ENCODE measurements around the gene EMC8.

Gene EMC8

GRCh38 chr16:85799497-85800320, at the start of gene EMC8, which contains the start of gene COX4I1:
Gene EMC8, minus strand, starts transcription at chr16:85799544. Its CDS starts 249 bp downstream, at chr16:85799295.
Gene COX4I1, plus strand, starts transcription at chr16:85799695. Its CDS starts 1,511 bp downstream, at chr16:85801206.
- peak within 1 kb of the TSS; percentile 80 for H3K27ac ChIP-seq
- peaks cover 46% of the 10 kb centered on the region for H3K79me2 ChIP-seq
- H3K36me3 ChIP-seq (ENCODE audit: control insufficient read depth, insufficient read depth, low read length), result no peaks in the 10 kb centered on the region
- peak within 1 kb of the TSS; percentile 67 for H3K4me3 ChIP-seq (ENCODE audit: low read depth, low read length)
- H3K4me2 ChIP-seq (ENCODE audit: low read length), result peak within 1 kb of the TSS; percentile 87
- TF ChIP-seq, protein P1, sequence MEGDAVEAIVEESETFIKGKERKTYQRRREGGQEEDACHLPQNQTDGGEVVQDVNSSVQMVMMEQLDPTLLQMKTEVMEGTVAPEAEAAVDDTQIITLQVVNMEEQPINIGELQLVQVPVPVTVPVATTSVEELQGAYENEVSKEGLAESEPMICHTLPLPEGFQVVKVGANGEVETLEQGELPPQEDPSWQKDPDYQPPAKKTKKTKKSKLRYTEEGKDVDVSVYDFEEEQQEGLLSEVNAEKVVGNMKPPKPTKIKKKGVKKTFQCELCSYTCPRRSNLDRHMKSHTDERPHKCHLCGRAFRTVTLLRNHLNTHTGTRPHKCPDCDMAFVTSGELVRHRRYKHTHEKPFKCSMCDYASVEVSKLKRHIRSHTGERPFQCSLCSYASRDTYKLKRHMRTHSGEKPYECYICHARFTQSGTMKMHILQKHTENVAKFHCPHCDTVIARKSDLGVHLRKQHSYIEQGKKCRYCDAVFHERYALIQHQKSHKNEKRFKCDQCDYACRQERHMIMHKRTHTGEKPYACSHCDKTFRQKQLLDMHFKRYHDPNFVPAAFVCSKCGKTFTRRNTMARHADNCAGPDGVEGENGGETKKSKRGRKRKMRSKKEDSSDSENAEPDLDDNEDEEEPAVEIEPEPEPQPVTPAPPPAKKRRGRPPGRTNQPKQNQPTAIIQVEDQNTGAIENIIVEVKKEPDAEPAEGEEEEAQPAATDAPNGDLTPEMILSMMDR (IDR thresholded peaks at IDR 0.05), result no peak
- peak within 1 kb of the TSS; percentile 76 for H2AFZ ChIP-seq
- peak within 1 kb of the TSS; percentile 82 for H3K9ac ChIP-seq
- no peaks in the 10 kb centered on the region for H3K27me3 ChIP-seq (ENCODE audit: control insufficient read depth, insufficient read depth, low read length)
- no peaks in the 10 kb centered on the region for H3K9me3 ChIP-seq (ENCODE audit: control insufficient read depth, low read length)
- H3K4me1 ChIP-seq, result peaks cover 17% of the 10 kb centered on the region

DNA sequence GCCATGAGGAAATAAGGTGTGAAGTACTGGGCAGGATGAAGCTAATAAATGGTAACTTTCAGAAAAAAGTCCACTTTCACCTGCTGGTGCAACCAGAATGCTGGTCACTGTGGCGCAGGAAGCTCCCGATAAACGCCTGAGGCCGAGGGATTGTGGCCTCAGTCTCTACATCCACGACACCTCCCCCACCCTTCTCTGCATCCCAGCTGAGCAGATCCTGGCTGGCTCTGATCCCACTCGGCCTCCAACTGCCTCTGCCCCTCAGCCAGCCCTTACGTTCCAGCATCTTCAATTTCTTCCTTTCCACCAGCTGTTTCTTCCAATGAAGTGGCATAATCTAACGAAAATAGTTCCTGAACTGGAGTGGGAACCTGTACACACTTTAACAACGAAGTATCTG, 49.6 kb upstream of the EMC8 start:
- Histone ChIP-seq H3K9ac (no peak overlapping the region), H3K4me3 (ENCODE audit: low read depth, low read length) (no peak overlapping the region), H3K9me3 (ENCODE audit: control insufficient read depth, low read length) (no peaks in the 10 kb centered on the region), H2AFZ (no peak overlapping the region), H3K4me1 (peaks cover 4% of the 10 kb centered on the region), H3K79me2 (no peaks in the 10 kb centered on the region), H3K27me3 (ENCODE audit: control insufficient read depth, insufficient read depth, low read length) (no peaks in the 10 kb centered on the region), H3K27ac (no peak overlapping the region), H3K36me3 (ENCODE audit: control insufficient read depth, insufficient read depth, low read length) (no peaks in the 10 kb centered on the region), H3K4me2 (ENCODE audit: low read length) (no peak overlapping the region)
- TF ChIP-seq, protein P1 (IDR thresholded peaks at IDR 0.05), result no peak

- H3K9ac ChIP-seq, result no peak overlapping the region
- no peak overlapping the region for H3K4me3 ChIP-seq (ENCODE audit: low read depth, low read length)
- H3K9me3 ChIP-seq (ENCODE audit: control insufficient read depth, low read length), result no peaks in the 10 kb centered on the region
- no peaks in the 10 kb centered on the region for H3K27me3 ChIP-seq (ENCODE audit: control insufficient read depth, insufficient read depth, low read length)
- H3K27ac ChIP-seq, result no peak overlapping the region
- H2AFZ ChIP-seq, result peak overlapping the region; percentile 17
- H3K4me1 ChIP-seq, result peaks cover 4% of the 10 kb centered on the region
- H3K79me2 ChIP-seq, result no peaks in the 10 kb centered on the region
- no peaks in the 10 kb centered on the region for H3K36me3 ChIP-seq (ENCODE audit: control insufficient read depth, insufficient read depth, low read length)
- TF ChIP-seq, protein P1 (IDR thresholded peaks at IDR 0.05), result no peak
- H3K4me2 ChIP-seq (ENCODE audit: low read length), result no peak overlapping the region
These were observed 48.6 kb upstream of the EMC8 start for GRCh38 chr16:85847681-85848601.

GRCh38 chr16:85847036-85847435, 47.7 kb upstream of the EMC8 start:
- H3K27ac ChIP-seq, result no peak overlapping the region
- no peak overlapping the region for H3K4me3 ChIP-seq (ENCODE audit: low read depth, low read length)
- no peaks in the 10 kb centered on the region for H3K79me2 ChIP-seq
- peaks cover 4% of the 10 kb centered on the region for H3K4me1 ChIP-seq
- no peak overlapping the region for H2AFZ ChIP-seq
- TF ChIP-seq, protein P1 (IDR thresholded peaks at IDR 0.05), result no peak
- H3K9me3 ChIP-seq (ENCODE audit: control insufficient read depth, low read length), result no peaks in the 10 kb centered on the region
- no peaks in the 10 kb centered on the region for H3K27me3 ChIP-seq (ENCODE audit: control insufficient read depth, insufficient read depth, low read length)
- no peaks in the 10 kb centered on the region for H3K36me3 ChIP-seq (ENCODE audit: control insufficient read depth, insufficient read depth, low read length)
- no peak overlapping the region for H3K4me2 ChIP-seq (ENCODE audit: low read length)
- H3K9ac ChIP-seq, result no peak overlapping the region
